K562 (cell line): ENCODE data around the gene TBRG1.

Source experiments
- RAD21 ChIP-seq, 2 experiments: fragments of 250-450 bp in 1 of 2; fragments of 450-650 bp in 1 of 2; sonication (Bioruptor Pico) in 1 of 2; formaldehyde crosslinking in 1 of 2; IDR thresholded peaks in 1 of 2; conservative IDR thresholded peaks in 1 of 2; 2 replicates each; pipeline versions ENCODE4 v1.4.0 to v1.8.0; 2020 to 2022; ENCODE audit warnings: mild to moderate bottlenecking in 2 of 2, moderate library complexity in 1 of 2
- SIRT6 ChIP-seq: IDR thresholded peaks from one replicate; pipeline ENCODE4 v1.6.1; 2012; ENCODE audit warnings: low read depth, mild to moderate bottlenecking, control low read depth, inconsistent platforms, low read length, moderate library complexity
- SNAPC5 ChIP-seq: fragments of 250-450 bp; sonication (Bioruptor Pico); IDR thresholded peaks from 2 replicates; pipeline ENCODE4 v1.8.0; 2021; ENCODE audit warnings: moderate library complexity, mild to moderate bottlenecking, inconsistent platforms
- ZSCAN32 ChIP-seq: fragments of 450-650 bp; formaldehyde crosslinking; IDR thresholded peaks from 2 replicates; pipeline ENCODE4 v1.4.0; 2020; ENCODE audit warnings: mild to moderate bottlenecking, moderate library complexity
- TF ChIP-seq, protein P1 (sequence below), 3 experiments: IDR thresholded peaks in 2 of 3; conservative IDR thresholded peaks in 1 of 3; 2 replicates each; pipeline ENCODE4 v1.5.1; 2011 to 2012; ENCODE audit warnings: low read length in 3 of 3, mild to moderate bottlenecking in 3 of 3, control low read depth in 2 of 3, improper control_type of control experiment in 1 of 3, inconsistent platforms in 1 of 3, low read depth in 1 of 3, mixed read lengths in 1 of 3, moderate library complexity in 1 of 3; ENCODE audit not compliant: insufficient read depth in 2 of 3

GRCh38 chr11:124672536-124673215 is 50.0 kb downstream of the TBRG1 start:
- no peak for TF ChIP-seq RAD21 (CRISPR knock-in tag; conservative IDR thresholded peaks at IDR 0.05 in 1 of 2, IDR thresholded peaks at IDR 0.05 in 1 of 2)
- TF ChIP-seq SIRT6, result no peak
- TF ChIP-seq SNAPC5 (CRISPR knock-in tag), result no peak
- TF ChIP-seq, protein P1, sequence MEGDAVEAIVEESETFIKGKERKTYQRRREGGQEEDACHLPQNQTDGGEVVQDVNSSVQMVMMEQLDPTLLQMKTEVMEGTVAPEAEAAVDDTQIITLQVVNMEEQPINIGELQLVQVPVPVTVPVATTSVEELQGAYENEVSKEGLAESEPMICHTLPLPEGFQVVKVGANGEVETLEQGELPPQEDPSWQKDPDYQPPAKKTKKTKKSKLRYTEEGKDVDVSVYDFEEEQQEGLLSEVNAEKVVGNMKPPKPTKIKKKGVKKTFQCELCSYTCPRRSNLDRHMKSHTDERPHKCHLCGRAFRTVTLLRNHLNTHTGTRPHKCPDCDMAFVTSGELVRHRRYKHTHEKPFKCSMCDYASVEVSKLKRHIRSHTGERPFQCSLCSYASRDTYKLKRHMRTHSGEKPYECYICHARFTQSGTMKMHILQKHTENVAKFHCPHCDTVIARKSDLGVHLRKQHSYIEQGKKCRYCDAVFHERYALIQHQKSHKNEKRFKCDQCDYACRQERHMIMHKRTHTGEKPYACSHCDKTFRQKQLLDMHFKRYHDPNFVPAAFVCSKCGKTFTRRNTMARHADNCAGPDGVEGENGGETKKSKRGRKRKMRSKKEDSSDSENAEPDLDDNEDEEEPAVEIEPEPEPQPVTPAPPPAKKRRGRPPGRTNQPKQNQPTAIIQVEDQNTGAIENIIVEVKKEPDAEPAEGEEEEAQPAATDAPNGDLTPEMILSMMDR (IDR thresholded peaks at IDR 0.05 in 2 of 3, conservative IDR thresholded peaks at IDR 0.05 in 1 of 3; ENCODE audit: insufficient read depth in 2 of 3, low read depth in 1 of 3, low read length in 3 of 3), result no peak
- TF ChIP-seq ZSCAN32 (CRISPR knock-in tag), result no peak
